AG04450 (cell line): Measurements from ENCODE around the gene PEX13. TPM values are rescaled to one million over a fixed set of nuclear protein-coding genes. Genes with fewer than 3 reads are reported as not detected.
"Not testable (repeated sequence)": the region's sequence is repeated elsewhere in the genome, so short reads cannot be mapped to it uniquely, and the experiment has no call there.

ENCODE experiments used
- CTCF ChIA-PET: fragments of 300-600, 350-600 bp; formaldehyde crosslinking; extraction: SDS; loops from one replicate; lab custom pipeline; 2022; ENCODE audit warnings: antibody characterized with exemption, inconsistent platforms; lab: Charles Lee
- POLR2A ChIA-PET: fragments of 350-600 bp; formaldehyde crosslinking; extraction: SDS; loops from one replicate; lab custom pipeline; 2021; ENCODE audit warnings: antibody characterized with exemption, inconsistent platforms; lab: Yijun Ruan, JAX
- DNase-seq: peaks from one replicate; pipeline ENCODE4 v3.0.0-alpha.2; 2011; ENCODE audit warnings: low read depth, low spot score
- H3K27ac ChIP-seq: one replicate; pipeline ENCODE4 v1.5.1; 2012; ENCODE audit warnings: low read depth, low read length, control low read depth
- H3K27me3 ChIP-seq: one replicate; pipeline ENCODE4 v1.6.0; 2012; ENCODE audit warnings: low read length; ENCODE audit not compliant: control insufficient read depth, insufficient read depth
- H3K4me3 ChIP-seq: 2 replicates; pipeline ENCODE4 v1.5.1; 2011; ENCODE audit warnings: mild to moderate bottlenecking, low read depth, low read length, control low read depth
- H3K9me3 ChIP-seq: 2 replicates; pipeline ENCODE4 v1.5.1; 2012; ENCODE audit warnings: low read length; ENCODE audit not compliant: control insufficient read depth, insufficient read depth
- polyA plus RNA-seq: library from polyadenylated mRNA; depleted of rRNA; stranded (reverse); fragments of >200 nt; gene quantifications from 2 replicates; pipeline ENCODE4 v1.2.3, GENCODE V29; 2011
- TF ChIP-seq, protein P1 (sequence below): IDR thresholded peaks from 2 replicates; pipeline ENCODE4 v1.5.1; 2011; ENCODE audit warnings: low read depth, low read length, control low read depth, inconsistent platforms

The PEX13 gene
- polyA plus RNA-seq, 1 experiment = 27.8 TPM

- H3K27me3 ChIP-seq = no peaks in the 10 kb centered on the region
- POLR2A ChIA-PET = no interaction called here
- DNase-seq = no peak
- CTCF ChIA-PET = interaction anchor here (1.5 kb wide), 1 partner anchor 8 kb away, joined by 7 read pairs; no protein-coding TSS in a partner anchor
- no peaks in the 10 kb centered on the region for H3K9me3 ChIP-seq
- TF ChIP-seq, protein P1, sequence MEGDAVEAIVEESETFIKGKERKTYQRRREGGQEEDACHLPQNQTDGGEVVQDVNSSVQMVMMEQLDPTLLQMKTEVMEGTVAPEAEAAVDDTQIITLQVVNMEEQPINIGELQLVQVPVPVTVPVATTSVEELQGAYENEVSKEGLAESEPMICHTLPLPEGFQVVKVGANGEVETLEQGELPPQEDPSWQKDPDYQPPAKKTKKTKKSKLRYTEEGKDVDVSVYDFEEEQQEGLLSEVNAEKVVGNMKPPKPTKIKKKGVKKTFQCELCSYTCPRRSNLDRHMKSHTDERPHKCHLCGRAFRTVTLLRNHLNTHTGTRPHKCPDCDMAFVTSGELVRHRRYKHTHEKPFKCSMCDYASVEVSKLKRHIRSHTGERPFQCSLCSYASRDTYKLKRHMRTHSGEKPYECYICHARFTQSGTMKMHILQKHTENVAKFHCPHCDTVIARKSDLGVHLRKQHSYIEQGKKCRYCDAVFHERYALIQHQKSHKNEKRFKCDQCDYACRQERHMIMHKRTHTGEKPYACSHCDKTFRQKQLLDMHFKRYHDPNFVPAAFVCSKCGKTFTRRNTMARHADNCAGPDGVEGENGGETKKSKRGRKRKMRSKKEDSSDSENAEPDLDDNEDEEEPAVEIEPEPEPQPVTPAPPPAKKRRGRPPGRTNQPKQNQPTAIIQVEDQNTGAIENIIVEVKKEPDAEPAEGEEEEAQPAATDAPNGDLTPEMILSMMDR = no peak
- H3K27ac ChIP-seq = no peak overlapping the region
- no peak overlapping the region for H3K4me3 ChIP-seq
Measured at GRCh38 chr2:61006486-61007105, 10.9 kb upstream of the PEX13 start.

- POLR2A ChIA-PET = no interaction called here
- DNase-seq = no peak
- CTCF ChIA-PET = no interaction called here
- Histone ChIP-seq H3K9me3 (no peaks in the 10 kb centered on the region), H3K27me3 (no peaks in the 10 kb centered on the region), H3K27ac (no peak overlapping the region), H3K4me3 (no peak overlapping the region)
- TF ChIP-seq, protein P1 = no peak
Measured at GRCh38 chr2:61009355-61009754, 8.2 kb upstream of the PEX13 start.

- TF ChIP-seq, protein P1 = no peak
- ChIA-PET POLR2A (no interaction called here), CTCF (no interaction called here)
- no peaks in the 10 kb centered on the region for H3K9me3 ChIP-seq
- H3K4me3 ChIP-seq = no peak overlapping the region
- H3K27ac ChIP-seq = no peak overlapping the region
- H3K27me3 ChIP-seq = no peaks in the 10 kb centered on the region
- DNase-seq = no peak
Measured at GRCh38 chr2:61011678-61012077, 5.8 kb upstream of the PEX13 start.

DNA sequence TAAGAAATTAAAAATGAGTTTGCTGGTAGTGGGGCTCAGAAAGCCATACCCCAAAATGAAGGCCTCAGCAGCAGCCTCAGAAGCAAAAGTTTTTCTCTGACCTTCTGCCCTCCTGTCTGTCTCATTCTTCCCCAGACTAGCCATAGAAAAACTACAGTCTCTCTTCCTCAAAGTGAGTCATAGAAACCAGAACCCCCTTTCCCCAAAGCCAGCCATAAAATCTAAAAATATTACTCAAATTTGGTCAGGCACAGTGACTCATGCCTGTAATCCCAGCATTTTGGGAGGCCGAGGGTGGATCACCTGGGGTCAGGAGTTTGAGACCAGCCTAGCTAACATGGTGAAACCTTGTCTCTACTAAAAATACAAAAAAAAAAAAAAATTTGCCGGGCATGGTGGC, 5.2 kb upstream of the PEX13 start:
- H3K9me3 ChIP-seq, H3K27me3 ChIP-seq, POLR2A ChIA-PET, H3K27ac ChIP-seq, H3K4me3 ChIP-seq, DNase-seq, CTCF ChIA-PET: not testable (repeated sequence)

GRCh38 chr2:61013382-61013781, 4.1 kb upstream of the PEX13 start:
- Histone ChIP-seq H3K27me3 (no peaks in the 10 kb centered on the region), H3K4me3 (no peak overlapping the region), H3K9me3 (no peaks in the 10 kb centered on the region), H3K27ac (no peak overlapping the region)
- TF ChIP-seq, protein P1 = no peak
- CTCF ChIA-PET = no interaction called here
- POLR2A ChIA-PET = no interaction called here
- no peak for DNase-seq

DNA sequence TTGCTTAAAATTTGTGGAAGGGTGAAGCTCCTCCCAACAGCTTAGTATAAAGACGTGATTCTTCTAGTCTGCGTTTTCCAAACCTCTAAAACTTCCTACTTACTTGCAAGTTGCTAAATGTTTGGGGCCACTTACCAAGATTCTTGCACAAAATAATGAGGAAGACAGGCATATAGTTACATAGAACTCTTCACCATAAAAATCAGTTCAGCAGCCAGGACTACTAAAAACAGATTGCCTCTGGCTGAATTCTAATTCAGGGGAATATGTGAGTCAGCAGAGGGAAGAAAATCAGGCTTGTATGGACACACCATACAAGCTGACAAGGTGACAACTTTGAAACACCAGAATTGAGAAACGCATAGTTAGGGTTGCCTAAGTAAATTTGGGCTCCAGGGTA, 2.8 kb upstream of the PEX13 start:
- H3K4me3 ChIP-seq = no peak overlapping the region
- H3K27me3 ChIP-seq = no peaks in the 10 kb centered on the region
- H3K9me3 ChIP-seq = no peaks in the 10 kb centered on the region
- H3K27ac ChIP-seq = no peak overlapping the region
- CTCF ChIA-PET = no interaction called here
- POLR2A ChIA-PET = no interaction called here
- no peak for DNase-seq
- TF ChIP-seq, protein P1 = no peak
